Suppressor macrophage treated with lipopolysaccharide for 1 hour (primary cell): ENCODE results near the gene FAM193B.

Experiments used
- DNase-seq, 3 donors: peaks; one replicate each; pipeline ENCODE4 v3.0.0-alpha.2; 2020 to 2022

The FAM193B gene

DNA sequence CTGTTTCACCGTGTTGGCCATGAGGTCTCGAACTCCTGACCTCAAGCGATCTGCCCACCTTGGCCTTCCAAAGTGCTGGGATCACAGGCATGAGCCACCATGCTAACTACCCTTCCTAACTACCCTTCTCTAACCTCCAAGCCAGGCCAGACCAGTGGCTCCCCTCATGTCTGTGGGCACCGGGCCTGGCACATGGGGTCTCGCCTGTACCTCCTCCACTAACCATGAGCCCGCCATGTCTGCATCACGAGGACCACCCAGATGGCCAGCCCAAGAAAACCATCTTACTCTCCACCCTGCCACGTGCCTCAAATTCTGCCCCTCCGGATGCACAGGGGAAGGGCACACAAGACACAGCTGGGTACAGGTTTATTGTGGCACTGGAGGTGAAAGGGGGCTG is 71.3 kb downstream of the FAM193B start:
- no peak for DNase-seq

DNA sequence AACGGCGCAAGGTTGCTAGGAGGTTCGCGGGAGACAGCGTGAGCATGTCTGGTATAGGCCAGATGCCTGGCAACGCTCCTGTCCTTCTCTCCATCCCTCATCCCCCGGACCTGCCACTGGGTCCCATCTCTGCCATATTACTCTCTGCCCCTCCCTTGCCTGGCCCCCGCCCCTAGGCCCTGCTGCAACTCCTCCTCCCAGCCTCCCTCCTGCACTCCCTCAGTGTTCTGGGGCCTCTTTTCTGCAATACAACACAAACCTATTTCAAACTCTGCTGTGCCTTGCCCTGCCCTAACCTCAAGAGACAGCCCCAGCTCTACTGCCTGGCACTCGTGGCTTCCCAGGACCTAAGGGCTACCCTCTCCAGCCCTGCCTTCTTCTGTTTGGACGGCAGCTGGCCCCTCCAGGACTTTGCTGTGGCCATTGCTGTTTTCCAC is 72.0 kb downstream of the FAM193B start:
- no peak for DNase-seq

DNA sequence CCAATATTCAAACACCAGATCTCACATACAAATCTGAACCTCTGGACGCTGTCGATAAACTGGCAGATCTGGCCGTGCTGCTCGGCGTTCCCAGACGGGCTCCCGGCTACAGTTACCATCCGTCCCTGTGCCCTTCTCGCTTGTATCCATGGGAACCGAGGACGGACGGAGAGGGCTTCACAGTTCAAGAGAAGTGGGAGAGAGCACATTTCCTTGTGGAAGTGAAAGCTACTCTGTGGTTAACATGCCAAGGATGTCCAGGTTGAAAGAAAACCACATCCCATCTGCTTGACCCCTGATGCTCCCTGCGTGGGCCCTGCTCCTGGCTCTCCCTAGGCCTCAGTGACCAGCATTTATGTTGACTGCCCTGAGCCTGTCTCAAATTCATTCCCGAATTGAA is 74.6 kb downstream of the FAM193B start:
- DNase-seq = peak in 2 of 3 donors; percentile 34 to 57

DNA sequence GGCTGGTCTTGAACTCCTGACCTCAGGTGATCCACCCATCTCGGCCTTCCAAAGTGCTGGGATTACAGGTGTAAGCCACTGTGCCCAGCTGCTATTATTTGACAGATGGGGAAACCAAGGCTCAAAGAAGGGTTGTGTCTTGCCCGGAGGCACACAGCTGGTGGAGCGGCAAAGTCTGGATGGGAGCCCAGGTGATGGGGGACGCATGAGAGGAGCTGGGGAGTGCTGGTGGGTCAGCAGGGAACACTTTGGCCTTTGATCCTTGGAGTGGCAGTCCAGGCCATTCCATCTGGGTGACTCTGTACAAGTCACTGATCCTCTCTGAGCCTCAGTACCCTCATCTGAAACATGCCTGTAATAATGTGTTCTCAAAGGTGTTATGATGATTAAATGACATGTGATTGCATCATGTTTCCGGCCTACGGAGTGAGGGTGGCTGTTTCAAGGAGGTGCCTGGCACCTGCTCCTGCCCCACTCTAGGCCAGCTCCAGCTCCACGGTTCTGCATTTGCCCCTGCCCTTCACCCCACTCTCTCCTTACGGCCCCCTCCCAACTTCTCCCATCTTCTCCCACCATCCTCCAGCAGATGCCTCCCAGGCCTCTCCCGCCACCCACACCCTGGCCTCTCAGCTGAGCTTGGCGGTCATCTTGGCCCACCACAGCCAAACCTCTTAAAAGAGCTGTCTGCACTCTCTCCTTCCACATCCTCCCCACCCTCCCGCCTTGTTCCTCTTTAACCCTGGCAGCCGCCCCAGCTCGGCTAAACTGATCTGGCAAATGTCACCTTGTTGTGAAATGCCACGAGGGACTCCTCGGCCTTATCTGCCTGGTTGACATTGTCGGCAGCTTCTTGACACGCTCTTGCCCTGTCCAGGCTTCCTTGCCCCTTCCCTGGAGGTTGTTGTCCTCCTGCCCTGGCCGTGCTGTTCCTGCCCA is 75.4 kb downstream of the FAM193B start:
- DNase-seq = peak; percentile 78 to 82 (median 78)

DNA sequence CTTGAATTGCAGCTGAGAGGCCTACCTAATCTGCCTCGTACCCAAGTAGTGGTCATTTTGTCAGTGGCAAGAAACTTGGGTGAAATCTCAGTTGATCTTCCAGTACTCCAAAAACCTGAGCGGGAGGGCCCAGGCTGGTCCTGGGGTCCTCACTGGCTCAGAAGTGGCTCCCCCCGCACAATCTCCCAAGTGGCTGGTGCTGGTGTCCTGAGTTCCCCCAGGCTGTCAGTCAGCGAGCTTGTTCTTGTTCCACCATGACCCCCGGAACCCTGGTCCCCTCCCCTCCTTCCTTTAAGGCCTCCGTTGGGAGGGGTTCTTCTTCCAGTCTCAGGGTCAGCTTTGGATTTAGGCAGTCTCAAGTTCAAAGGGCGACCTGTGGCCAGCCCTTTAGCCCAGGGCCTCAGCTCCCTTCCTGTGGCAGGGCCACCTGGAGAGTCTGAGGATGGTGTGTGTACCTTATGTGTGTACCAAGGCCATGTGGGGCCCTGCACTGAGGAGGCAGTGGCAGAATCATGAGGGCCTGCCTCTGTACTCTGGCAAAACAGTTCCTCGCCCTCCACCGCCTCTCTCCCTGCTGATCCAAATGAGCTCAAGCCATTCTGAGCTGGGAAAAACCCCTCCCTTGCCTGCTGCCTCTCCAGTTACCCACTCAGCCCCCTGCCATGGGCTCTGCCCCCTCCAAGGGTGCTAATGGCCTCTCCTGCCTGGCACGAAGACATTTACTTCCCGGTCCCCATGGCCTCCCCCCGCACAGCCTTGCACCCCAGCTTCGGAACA is 76.5 kb downstream of the FAM193B start:
- DNase-seq = peak in 1 of 3 donors; percentile 34

DNA sequence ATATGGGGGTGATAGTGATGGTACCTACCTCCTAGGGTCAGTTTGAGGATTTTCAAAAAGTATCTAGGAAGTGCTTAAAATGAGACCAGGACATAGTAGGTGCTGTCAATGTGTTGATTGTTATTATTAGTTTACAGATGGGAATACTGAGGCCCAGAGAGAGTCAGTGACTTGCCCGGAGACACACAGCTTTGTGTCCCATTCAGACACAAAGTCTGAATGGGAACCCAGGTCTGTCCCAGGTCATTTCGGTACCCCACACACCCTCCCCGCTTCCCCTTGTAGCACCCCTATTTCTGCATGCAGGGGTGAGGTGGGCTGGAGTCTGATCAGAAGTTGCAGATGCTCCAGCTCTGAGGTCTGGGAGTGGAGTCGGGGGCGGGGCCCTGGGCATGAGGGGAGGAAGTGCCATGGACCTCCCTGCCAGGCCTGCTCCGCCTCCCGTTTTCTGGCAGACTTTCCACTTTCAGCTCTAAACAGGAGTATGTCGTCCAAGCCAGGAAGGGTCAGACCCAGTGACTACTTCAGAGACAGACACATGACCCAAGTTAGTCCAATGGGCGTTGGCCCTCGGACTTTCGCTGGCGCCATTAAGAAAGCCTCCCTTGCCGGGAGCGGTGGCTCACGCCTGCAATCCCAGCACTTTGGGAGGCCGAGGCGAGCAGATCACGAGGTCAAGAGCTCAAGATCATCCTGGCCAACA is 77.7 kb downstream of the FAM193B start:
- peak in 1 of 3 donors; percentile 33 for DNase-seq

DNA sequence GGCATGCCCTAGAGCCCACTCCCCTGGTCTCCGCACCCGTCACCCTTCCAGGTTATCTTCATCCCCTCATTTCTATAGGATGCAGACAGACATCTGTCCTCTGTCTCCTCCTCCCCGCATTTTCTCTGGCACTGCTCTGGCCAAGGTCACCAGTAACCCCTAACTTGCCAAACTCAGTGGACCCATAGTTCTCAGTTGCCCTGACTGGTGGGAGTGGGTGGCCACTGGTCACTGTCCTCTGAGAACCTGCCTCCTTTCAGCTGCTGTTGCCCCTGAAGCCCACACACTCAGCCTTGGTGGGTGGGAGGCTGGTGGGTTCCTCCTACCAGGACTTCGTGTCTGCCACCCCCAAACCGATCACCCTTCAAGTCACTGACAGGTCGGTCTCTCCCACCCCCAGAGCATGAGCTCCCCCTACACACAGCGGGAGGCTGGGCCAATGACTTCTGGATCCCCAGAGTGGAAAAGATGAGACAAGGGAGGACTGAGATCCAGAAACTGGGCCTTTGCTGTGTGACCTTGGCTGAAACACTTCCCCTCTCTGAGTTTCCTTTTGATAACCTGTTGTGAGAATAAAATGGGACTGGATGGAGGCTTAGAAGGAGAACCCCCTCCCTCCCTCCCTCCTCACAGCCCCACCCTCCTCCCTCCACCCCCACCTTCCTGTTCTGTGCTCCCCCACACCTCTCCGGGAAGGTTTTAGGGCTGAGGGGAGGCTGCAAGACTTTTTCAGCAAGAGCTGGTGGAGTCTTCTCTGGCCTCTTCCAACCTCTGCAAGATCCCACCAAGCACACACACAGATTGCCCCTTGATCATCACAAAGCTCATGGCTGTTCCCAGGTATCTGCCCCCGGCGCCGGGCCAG is 78.6 kb downstream of the FAM193B start:
- DNase-seq = no peak

DNA sequence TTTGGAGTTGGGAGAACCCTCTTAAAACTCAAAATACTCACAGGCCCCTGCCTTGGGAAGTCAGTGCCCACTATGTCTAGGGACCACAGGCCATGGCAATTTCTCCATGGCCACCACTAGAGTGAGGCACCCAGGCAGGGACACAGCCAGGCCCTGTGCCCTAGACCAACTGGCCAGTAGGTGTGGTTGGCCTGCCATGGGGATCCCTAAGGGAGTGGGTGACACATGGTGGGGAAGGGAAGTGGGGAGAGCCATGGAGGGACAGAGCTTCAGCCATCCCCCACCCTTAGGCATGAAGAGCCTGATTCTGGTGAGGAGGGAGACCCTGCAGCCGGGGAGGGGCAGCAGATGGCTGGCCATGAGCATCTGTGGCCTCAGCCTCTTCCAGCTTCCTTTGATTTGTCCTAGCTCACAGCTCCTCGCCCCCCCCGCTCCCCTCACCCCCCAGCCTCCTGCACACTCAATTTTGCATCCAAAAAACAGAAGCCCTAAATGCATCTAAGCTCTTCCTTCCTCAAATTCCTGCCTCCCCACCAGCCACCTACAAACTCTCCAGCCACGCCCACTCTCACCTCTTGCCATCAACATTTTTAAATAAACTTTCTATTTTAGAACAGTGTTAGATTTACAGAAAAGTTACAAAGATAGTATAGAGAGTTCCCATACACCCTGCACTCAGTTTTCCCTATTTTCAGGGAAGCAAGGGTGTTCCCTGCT is 79.4 kb downstream of the FAM193B start:
- peak in 1 of 3 donors; percentile 31 for DNase-seq

DNA sequence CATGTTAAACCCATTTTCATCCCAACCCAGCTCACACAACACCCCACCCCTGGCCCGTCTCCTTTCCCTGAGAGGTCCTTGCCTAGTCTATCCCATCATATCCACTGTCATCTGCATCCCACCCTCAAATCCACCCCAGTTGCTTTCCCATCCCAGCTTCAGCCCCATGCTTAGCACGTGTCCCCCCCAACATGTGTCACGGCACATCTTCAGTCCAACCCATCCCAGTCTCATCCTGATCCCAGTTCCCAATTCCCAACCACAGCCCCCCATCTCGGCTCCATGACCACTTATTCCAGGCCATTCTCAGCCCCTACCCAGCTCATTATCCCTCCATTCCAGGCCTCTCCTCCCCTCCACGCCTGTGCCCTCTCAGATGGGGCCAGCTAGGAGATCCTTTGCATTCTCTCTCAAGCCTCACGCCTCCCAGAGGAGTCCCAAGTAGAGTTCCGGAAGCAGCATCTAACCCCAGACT is 80.3 kb downstream of the FAM193B start:
- no peak for DNase-seq

DNA sequence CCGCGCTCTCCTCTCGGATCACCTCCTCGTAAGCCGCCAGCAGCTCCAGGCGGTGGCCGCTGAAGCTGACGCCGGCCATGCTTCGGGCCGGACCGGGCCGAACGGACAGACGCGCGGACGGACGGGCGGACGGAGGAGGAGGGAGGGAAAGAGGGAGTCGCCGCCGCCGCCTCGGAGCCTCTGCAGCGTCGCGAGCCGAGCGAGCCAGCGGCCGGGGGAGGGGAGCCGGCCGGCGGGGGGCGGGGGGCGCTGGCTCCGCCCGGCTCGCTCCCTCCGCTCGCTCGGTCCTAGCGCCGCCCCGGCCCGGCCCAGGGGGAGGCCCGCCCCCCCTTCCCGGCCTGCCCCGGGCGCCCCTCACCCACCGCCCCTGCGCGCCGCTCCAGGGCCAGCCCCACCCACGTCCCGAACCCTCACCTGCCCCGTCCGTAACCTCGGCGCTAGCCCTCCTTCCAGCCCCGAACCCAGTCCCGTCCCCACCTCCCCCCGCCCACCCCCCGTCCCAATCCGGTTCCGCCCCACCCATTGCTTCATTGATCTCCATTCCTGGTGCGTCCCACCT is 80.8 kb downstream of the FAM193B start, which contains the start of gene DBN1:
DBN1 (minus strand) TSS at position 192 of the 559 bp plus-strand sequence; CDS start at position 79, 113 bp downstream.
- peak in 1 of 3 donors; percentile 59 for DNase-seq

DNA sequence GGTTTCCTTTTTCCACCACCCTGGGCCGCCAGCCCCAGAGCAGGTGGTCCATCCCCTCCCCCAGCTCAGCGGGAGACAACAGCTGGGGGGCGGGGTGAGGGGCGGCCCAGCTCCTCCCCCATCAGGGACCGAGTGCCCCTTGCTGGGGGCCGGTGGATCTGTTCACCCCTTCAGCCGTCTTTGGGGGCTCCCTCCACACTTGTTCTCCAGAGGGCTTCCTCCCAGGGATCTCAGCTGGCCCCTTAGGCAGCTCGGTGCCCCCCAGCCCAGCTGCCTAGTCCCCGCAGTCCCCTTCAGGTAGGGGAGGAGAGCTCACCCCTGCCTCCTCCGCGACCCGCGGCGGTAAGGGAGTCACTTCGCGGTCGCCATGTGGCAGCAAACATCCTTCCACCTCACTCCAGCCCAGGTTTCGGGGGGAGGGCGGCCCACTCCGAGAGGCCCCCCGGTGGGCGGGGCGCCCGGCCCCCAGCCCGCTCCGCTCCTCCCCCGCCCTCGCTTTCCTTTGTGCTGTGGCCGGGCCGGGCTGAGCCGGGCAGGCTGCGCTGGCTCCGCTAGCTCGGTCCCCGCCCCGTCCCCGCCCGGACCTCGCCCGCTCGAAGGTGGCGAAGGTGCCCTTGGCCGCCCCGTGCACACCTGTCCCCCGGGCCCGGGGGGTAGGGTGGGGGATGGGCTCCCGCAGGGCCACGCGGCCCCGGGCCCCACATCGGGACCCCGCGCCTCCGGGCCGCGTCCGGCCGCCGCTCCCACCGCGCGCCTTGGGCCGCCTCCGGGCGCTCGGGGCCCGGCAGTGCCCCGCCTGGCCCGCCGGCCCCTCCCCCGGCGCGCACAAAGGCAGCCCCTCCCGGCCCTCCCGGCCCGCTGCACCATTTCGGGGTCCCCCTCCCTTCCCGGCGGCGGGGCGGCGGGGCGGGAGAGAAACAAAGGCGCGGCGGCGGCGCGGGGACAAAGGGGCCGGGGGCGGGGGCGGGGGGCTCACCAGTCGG is 81.6 kb downstream of the FAM193B start:
- DNase-seq = peak in 1 of 3 donors; percentile 31

DNA sequence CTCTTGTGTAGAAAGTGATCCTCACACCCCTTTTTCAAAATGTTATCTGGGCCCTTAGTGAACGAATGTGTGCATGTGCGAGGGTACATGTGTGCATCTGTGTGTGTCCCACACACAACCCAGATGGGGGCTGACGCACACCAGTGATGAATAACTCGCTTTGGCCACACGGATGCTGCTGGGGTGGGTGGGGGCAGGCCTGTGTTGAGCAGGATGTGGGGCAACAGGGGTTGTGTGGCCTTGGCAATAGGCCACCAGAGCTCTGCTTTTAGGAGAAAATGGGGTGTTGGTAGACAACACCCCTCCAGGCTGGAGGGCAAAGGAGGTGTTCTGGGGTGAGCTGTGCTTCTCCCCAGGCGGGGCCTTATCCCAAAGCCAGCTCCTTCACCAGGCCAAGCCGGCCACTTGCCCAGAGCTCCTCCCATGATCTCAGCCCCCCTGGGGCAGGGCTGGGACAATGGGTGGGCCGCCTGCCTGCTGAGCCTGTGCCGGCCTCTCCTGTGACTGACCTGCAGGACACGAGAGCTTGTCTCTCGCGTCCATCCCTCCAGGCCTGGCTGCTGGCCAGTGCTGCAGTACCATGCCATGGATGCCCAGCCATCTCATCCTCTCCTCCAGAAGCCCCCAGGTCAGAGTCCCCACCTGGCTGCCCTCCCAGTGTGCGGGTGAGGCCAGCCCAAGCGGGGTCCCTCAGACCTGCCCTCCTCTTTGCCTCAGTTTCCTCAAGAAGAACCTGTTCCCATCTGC is 82.6 kb downstream of the FAM193B start:
- peak; percentile 50 to 51 (median 51) for DNase-seq

DNA sequence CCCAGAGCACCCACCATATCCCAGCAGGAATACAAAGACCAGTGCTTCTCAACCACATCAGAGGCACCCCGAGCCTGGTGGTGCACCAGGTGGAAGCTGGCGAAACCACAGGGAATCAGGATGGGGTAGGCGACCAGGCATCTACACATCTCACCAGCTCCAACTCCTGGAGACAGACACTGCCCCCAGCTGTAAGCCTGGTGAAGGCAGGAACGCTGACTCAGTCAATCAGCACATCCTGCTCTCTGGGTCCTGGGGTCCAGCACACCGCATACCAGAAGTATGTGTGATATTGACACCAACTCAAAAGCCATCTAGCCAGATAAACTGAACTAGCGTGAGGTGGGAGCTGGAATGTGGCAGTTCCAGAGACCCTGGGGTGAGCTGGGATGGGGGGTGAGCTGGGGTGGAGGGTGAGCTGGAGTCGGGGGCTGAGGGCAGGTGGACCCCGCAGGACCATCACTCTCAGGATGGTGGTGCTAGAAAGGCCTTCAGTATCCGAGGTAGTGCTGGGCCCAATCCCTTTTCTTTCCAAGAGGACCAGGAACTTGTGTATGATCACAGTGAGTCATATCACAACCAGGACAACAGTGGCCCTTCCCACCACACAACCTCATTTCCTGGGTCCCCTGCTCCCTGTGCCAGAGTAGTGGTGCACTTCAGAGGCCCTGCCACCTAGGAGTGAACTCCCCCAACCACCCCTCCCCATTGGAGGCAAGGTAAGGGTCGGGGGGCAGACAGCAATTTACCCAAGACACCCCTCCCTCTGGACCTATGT is 83.4 kb downstream of the FAM193B start:
- no peak for DNase-seq
